Measurements from ENCODE around the gene DEK.
"Not testable (repeated sequence)": the region's sequence is repeated elsewhere in the genome, so short reads cannot be mapped to it uniquely, and the experiment has no call there.

Gene DEK

DNA sequence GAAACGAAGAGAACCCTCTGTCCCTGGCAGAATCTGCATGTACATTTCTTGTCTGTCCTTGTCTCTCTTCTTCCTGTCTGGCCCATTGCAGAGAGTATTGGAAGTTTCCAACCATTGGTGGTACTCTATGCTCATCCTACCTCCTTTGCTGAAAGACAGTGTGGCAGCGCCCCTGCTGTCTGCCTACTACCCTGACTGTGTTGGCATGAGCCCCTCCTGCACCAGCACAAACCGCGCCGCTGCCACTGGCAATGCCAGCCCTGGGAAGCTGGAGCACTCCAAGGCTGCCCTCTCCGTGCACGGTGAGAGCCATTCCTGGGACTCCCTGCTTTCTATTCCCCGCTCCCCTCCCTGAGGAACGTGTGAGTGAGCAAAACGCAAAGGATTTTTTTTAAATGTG lies 76.6 kb downstream of the DEK start:
- no peak for DNase-seq

DNA sequence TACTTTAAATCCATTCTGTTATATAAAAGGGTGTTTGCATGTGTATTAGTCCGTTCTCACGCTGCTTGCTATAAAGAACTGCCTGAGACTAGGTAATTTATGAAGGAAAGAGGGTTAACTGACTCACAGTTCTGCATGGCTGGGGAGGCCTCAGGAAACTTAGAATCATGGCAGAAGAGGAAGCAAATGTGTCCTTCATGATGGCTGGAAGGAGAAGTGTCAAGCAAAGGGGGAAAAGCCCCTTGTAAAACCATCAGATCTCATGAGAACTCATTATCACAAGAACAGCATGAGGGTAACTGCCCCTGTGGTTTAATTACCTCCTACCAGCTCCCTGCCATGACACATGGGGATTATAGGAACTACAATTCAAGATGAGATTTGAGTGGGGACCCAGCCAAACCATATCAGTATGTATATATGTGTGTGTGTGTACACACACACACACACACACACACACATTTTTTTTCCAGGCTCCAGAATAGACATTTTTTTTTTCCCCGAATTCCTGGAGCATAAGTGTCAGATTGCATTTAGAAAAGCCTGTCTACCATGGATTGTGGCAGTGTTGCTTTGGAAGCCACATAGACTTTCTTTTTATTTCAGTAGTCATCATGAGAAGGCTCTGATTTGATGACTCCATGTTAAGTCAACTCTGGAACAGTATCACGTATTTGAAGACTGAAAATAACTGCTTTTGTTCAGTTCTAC lies 77.6 kb downstream of the DEK start:
- no peak for DNase-seq

DNA sequence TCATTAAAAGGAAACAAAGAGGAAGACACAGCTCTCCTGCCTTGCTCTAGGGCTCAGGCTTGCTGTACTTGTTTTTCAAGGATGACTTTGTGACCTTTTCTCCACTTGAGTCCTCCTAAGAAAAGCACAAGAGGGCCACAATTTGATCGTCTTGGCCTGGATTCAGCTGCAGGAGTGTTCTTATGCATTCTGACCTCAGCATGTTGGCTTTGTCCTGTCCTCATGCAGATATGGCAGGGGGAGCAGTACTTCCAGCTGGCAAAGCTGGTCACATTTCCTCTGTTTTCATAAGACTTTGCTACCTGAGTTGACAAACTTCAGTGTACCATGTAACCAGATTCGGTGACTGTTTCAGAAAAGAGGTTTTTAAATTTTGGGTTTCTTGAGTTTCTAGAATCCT lies 78.3 kb downstream of the DEK start:
- no peak for DNase-seq

DNA sequence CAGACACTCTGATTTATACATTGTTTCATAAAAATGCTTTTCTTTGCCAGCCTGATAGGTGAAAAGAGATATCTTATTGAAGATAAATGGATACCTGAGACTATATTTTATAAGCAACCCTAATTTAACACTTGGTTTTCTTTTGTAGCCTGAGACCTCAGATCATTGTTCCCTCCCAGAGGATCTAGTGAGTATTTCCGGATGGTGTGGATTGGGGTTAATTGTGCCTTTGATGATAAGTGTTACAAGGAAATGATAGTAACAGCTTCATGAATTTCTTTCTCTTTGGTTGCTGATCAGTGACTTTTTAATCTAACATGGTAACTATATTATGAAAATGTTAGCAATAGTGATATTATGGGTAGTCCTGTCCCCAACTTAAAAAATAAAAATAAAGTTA lies 78.7 kb downstream of the DEK start:
- DNase-seq, result no peak

DNA sequence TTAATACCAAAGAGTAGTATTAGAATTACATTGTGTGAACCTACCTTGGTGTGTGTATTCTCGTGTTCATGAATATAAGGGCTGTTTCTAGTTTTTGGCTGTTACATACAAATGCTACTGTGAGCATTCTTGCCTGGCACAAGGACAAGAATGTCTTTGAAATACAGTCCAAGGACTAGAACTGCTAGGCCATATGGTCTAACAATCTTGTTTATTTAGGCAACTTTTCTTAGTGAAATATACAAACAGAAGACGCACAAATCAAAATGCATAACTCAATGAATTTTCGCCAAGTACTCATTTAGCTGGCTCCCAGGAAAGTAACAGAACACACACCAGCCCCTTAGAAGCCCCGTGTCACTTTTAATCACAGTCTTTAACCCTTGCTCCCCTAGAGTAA lies 80.6 kb downstream of the DEK start:
- no peak for DNase-seq

DNA sequence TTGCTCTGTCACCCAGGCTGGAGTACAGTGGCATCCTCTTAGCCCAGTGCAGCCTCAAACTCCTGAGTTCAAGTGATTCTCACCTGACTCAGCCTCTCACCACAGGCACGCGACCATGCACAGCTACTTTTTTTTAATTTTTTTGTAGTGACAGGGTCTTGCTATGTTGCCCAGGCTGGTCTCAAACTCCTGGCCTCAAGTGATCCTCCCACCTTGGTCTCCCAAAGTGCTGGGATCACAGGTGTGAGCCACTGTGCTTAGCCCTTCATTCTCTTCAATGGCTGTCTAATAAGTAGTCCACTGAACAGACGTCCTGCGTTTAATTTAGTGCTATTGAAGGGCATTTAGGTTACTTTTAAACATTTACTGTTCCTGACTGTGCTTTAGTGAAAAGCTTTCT lies 81.8 kb downstream of the DEK start:
- DNase-seq, result no peak

DNA sequence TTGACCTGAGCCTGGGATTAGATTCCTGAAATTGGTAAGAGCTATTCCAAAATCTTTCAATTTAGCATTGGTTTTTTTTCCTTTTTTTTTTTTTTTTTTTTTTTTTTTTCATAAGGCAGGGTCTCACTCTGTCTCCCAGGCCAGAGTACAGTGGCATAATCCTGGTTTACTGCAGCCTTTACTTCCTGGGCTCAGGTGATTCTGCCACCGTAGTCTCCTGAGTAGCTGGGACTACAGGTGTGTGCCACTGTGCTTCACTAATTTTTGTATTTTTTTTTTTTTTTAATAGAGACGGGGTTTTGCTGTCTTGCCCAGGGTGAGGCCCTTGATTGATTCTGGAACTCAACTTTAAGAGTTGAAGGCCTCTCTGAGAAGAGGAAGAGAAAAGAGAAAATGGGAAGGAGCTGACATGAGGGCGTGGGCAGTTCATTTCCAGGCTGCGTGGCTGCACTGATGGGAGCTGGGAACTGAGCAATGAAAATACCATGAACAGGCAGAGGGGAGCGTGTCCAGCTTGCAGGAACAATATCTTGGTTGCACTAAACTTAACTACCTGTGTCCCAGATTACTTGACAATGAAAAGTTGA lies 84.5 kb downstream of the DEK start:
- no peak for DNase-seq

DNA sequence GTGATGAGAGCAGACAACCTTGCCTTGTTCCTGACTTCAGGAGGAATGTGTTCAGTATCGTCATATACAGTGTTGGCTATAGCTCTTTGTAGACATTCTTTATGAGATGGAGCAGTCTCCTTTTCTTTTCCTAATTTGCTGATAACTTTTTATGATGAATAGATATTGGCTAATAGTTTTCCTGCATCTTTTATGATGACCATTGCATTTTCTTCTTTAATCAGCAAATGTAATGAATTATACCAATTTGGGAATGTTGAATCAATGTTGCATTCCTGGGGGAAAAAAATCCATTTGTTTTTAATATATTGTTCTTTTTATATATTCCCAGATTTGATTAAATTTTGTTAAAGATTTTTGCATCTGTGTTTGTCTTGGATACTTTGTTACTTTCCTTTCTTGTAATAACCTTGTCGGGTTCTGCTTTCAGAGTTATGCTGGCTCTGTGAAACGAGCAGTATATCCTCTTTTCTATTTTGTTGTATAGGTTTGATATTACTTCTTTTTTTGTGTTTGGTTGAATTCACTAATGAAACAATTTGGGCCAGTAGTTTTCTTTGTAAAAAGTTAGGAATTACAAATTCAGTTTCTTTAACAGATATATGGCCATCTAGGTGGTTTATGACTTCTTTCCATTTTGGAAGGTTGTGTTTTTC lies 85.2 kb downstream of the DEK start:
- DNase-seq, result no peak

DNA sequence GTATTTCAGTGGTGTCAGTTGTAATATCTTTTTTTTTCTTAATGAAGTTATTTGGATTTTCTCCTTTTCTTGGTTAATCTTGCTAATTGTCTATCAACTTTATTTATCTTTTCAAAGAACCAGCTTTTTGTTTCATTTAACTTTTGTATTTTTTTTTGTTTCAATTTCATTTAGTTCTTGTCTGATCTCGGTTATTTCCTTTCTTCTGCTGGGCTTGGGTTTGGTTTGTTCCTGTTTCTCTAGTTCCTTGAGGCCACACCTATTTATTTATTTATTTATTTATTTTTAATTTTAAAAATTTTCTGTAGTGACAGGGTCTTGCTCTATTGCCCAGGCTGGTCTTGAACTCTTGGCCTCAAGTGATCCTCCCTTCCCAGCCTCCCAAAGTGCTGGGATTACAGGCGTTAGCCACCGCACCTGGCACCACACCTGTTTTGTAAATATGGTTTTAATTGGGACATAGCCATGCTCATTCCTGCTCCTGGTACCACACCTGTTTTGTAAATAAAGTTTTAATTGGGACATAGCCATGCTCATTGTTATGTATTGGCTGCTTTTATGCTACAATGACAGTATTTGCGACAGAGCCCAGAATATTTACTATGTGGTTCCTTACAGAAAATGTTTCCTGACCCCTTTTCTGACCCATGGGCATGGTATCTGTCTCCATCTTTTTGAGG lies 86.9 kb downstream of the DEK start:
- no peak for DNase-seq

DNA sequence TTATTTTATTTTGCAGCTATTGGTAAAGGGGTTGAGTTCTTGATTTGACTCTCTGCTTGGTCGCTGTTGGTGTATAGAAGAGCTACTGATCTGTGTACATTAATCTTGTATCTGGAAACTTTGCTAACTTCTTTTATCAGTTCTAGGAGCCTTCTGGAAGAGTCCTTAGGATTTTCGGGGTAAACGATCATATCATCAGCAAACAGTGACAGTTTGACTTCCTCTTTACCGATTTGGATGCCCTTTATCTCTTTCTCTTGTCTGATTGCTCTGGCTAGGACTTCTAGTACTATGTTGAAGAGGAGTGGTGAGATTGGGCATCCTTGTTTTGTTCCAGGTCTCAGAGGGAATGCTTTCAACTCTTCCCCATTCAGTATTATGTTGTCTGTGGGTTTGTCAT lies 88.1 kb downstream of the DEK start:
- not testable (repeated sequence) for DNase-seq

All from activated gamma-delta T cell (primary cell).